Measurements from ENCODE around the gene ANKRD44.

The ANKRD44 gene

DNA sequence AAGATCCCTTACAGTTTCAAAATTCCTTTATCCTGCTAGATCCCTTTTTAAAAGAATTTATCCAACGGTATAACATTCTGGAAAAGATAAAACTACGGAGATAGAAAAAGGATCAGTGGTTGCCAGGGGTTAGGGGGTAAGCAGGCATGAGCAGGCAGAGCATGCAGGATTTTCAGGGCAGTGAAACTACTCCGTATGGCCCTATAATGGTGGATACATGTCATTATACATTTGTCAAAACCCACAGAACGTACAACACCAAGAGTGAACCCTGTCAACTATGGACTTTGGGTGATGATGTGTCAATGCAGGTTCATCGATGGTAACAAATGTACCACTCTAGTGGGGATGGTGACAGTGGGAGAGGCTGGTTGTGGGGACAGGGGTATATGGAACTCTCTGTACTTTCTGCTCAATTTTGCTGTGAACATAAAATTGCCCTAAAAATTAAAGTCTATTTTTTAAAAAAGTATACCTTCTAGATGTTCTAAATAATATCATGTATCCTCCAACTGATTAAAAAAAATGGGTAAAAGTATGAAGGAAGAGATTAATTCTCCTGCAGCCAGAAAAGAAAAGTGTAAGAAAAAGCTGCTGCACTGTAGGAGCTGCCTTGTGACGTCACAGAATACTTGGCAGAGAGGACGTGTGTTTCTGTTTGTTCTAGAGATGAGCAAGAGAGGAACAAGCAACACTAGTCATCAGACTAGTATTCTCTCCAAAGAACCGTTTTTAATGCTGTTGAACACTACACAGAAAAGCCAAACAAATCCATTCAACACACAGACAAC is 23.6 kb downstream of the ANKRD44 start:
- Histone ChIP-seq H3K27me3 (ENCODE audit: insufficient read depth, low read length, poor library complexity) (no peaks in the 10 kb centered on the region), H3K36me3 (ENCODE audit: insufficient read depth, low read length) (no peaks in the 10 kb centered on the region), H3K9me3 (ENCODE audit: insufficient read depth, low read length, severe bottlenecking) (no peaks in the 10 kb centered on the region), H3K4me2 (ENCODE audit: insufficient read depth, low read length) (no peak overlapping the region), H3K4me1 (ENCODE audit: insufficient read depth, low read length) (no peaks in the 10 kb centered on the region), H3K9ac (ENCODE audit: low read depth, low read length) (no peak overlapping the region), H4K20me1 (ENCODE audit: insufficient read depth, low read length) (0 out of 2 replicates have a peak, but pooled peaks cover 3% of the 10 kb centered on the region), H3K79me2 (ENCODE audit: insufficient read depth, low read length) (peaks cover 35% of the 10 kb centered on the region), H3K27ac (ENCODE audit: low read length) (no peak overlapping the region), H3K4me3 (ENCODE audit: low read depth in 1 of 2, low read length in 2 of 2) (no peak overlapping the region), H2AFZ (ENCODE audit: low read depth, low read length) (no peak overlapping the region)
- TF ChIP-seq EZH2 (IDR thresholded peaks at IDR 0.05; ENCODE audit: borderline replicate concordance, low read depth, low read length, severe bottlenecking): no peak
- TF ChIP-seq, protein P1, sequence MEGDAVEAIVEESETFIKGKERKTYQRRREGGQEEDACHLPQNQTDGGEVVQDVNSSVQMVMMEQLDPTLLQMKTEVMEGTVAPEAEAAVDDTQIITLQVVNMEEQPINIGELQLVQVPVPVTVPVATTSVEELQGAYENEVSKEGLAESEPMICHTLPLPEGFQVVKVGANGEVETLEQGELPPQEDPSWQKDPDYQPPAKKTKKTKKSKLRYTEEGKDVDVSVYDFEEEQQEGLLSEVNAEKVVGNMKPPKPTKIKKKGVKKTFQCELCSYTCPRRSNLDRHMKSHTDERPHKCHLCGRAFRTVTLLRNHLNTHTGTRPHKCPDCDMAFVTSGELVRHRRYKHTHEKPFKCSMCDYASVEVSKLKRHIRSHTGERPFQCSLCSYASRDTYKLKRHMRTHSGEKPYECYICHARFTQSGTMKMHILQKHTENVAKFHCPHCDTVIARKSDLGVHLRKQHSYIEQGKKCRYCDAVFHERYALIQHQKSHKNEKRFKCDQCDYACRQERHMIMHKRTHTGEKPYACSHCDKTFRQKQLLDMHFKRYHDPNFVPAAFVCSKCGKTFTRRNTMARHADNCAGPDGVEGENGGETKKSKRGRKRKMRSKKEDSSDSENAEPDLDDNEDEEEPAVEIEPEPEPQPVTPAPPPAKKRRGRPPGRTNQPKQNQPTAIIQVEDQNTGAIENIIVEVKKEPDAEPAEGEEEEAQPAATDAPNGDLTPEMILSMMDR (IDR thresholded peaks at IDR 0.05; ENCODE audit: borderline replicate concordance, extremely low read depth, low read length, poor library complexity, severe bottlenecking): no peak
- no peak for ATAC-seq (ENCODE audit: insufficient read depth, low read depth)
- no peak for DNase-seq

DNA sequence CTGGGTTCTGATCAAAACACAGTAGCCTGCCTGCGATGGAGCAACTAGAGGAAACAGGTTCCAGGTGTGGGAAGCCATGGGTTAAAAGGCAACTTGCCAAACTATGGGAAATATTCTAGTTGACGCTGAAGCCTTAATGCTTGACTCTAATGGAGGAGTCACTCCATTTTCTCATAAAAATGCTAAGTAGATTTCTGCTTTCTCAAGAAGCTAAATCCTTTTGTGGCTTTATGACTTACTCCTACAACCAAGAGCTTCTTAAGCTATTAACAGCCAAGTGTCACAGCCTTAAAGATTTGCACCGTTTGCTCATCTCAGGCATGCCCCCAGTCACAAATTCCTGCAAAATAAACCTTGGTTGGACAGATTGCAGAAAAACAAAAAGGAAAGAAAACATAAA is 25.2 kb downstream of the ANKRD44 start:
- no peak overlapping the region for H3K4me2 ChIP-seq (ENCODE audit: insufficient read depth, low read length)

DNA sequence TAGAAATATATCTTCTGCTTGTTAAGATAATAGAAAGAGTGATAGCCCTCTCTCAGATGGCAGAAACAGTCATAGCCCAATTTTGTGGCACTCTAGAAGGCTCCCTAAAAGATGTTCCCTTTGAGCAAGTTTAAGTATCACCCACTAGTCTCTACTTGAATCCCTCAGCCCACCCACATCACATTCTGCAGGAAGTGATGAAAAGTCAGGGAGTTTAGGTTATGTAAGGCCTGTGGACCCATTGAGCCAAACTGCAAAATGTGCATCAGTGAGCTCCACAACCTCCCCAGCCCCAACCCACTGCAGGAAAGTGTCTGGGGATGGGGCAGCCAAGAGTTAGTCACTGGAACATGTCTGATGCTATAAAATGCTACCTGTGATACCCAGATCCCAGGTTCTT is 25.6 kb downstream of the ANKRD44 start:
- H3K27me3 ChIP-seq (ENCODE audit: insufficient read depth, low read length, poor library complexity): no peaks in the 10 kb centered on the region
- no peaks in the 10 kb centered on the region for H3K9me3 ChIP-seq (ENCODE audit: insufficient read depth, low read length, severe bottlenecking)
- H3K27ac ChIP-seq (ENCODE audit: low read length): no peak overlapping the region
- peaks cover 32% of the 10 kb centered on the region for H3K79me2 ChIP-seq (ENCODE audit: insufficient read depth, low read length)
- no peaks in the 10 kb centered on the region; the same call in 1 of the 2 replicates for H3K4me1 ChIP-seq (ENCODE audit: insufficient read depth, low read length)
- no peaks in the 10 kb centered on the region for H3K36me3 ChIP-seq (ENCODE audit: insufficient read depth, low read length)
- no peak overlapping the region for H3K4me2 ChIP-seq (ENCODE audit: insufficient read depth, low read length)
- no peak for TF ChIP-seq EZH2 (IDR thresholded peaks at IDR 0.05; ENCODE audit: borderline replicate concordance, low read depth, low read length, severe bottlenecking)
- TF ChIP-seq, protein P1 (IDR thresholded peaks at IDR 0.05; ENCODE audit: borderline replicate concordance, extremely low read depth, low read length, poor library complexity, severe bottlenecking): no peak
- ATAC-seq (ENCODE audit: insufficient read depth, low read depth) (no peak), DNase-seq (no peak)
- no peak overlapping the region for H3K9ac ChIP-seq (ENCODE audit: low read depth, low read length)
- no peak overlapping the region for H3K4me3 ChIP-seq (ENCODE audit: low read depth in 1 of 2, low read length in 2 of 2)
- H2AFZ ChIP-seq (ENCODE audit: low read depth, low read length): no peak overlapping the region
- 0 out of 2 replicates have a peak, but pooled peaks cover 3% of the 10 kb centered on the region for H4K20me1 ChIP-seq (ENCODE audit: insufficient read depth, low read length)

More for the DNA sequence above, 25.2 kb downstream of the ANKRD44 start:
- H3K9ac ChIP-seq (ENCODE audit: low read depth, low read length): no peak overlapping the region
- no peaks in the 10 kb centered on the region for H3K4me1 ChIP-seq (ENCODE audit: insufficient read depth, low read length)
- H3K27ac ChIP-seq (ENCODE audit: low read length): no peak overlapping the region
- H3K4me3 ChIP-seq (ENCODE audit: low read depth in 1 of 2, low read length in 2 of 2): no peak overlapping the region
- H3K27me3 ChIP-seq (ENCODE audit: insufficient read depth, low read length, poor library complexity): no peaks in the 10 kb centered on the region
- H3K79me2 ChIP-seq (ENCODE audit: insufficient read depth, low read length): peaks cover 30% of the 10 kb centered on the region
- H2AFZ ChIP-seq (ENCODE audit: low read depth, low read length): no peak overlapping the region
- no peaks in the 10 kb centered on the region for H3K9me3 ChIP-seq (ENCODE audit: insufficient read depth, low read length, severe bottlenecking)
- ATAC-seq (ENCODE audit: insufficient read depth, low read depth) (no peak), DNase-seq (no peak)
- 0 out of 2 replicates have a peak, but pooled peaks cover 3% of the 10 kb centered on the region for H4K20me1 ChIP-seq (ENCODE audit: insufficient read depth, low read length)
- no peaks in the 10 kb centered on the region for H3K36me3 ChIP-seq (ENCODE audit: insufficient read depth, low read length)
- TF ChIP-seq, protein P1 (IDR thresholded peaks at IDR 0.05; ENCODE audit: borderline replicate concordance, extremely low read depth, low read length, poor library complexity, severe bottlenecking): no peak
- no peak for TF ChIP-seq EZH2 (IDR thresholded peaks at IDR 0.05; ENCODE audit: borderline replicate concordance, low read depth, low read length, severe bottlenecking)
